K562 (cell line): Measurements from ENCODE around the gene EML2. TPM values are rescaled to one million over a fixed set of nuclear protein-coding genes. Genes with fewer than 3 reads are reported as not detected.

ENCODE experiments used
- C11orf30 ChIP-seq: fragments of 450-650 bp; IDR thresholded peaks from 2 replicates; pipeline ENCODE4 v1.6.1; 2016; ENCODE audit warnings: low read depth, mild to moderate bottlenecking
- CEBPB ChIP-seq: fragments of 450-650 bp; IDR thresholded peaks from 2 replicates; pipeline ENCODE4 v1.6.1; 2016; ENCODE audit warnings: missing genetic modification characterization, missing compliant biosample characterization
- FOXJ2 ChIP-seq: fragments of 200-800 bp; sonication (Bioruptor generic); IDR thresholded peaks from 2 replicates; pipeline ENCODE4 v1.6.1; 2016; ENCODE audit warnings: missing genetic modification characterization, missing compliant biosample characterization
- HDAC8 ChIP-seq: fragments of 450-650 bp; IDR thresholded peaks from 2 replicates; pipeline ENCODE4 v1.6.1; 2016; ENCODE audit warnings: mild to moderate bottlenecking, missing genetic modification characterization, moderate library complexity, missing compliant biosample characterization
- HMG20A ChIP-seq: fragments of 450-650 bp; formaldehyde crosslinking; conservative IDR thresholded peaks from 2 replicates; pipeline ENCODE4 v1.4.0; 2020; ENCODE audit warnings: mild to moderate bottlenecking, mixed read lengths
- IFI16 ChIP-seq: fragments of 250-450 bp; sonication (Bioruptor Pico); IDR thresholded peaks from 2 replicates; pipeline ENCODE4 v2.1.2; 2022; ENCODE audit warnings: mild to moderate bottlenecking, inconsistent platforms
- ILK ChIP-seq: fragments of 450-650 bp; IDR thresholded peaks from 2 replicates; pipeline ENCODE4 v1.6.1; 2016; ENCODE audit warnings: missing genetic modification characterization, low read depth, mild to moderate bottlenecking, missing compliant biosample characterization, moderate library complexity, borderline replicate concordance
- NR4A1 ChIP-seq, 2 experiments: fragments of 250-450 bp in 1 of 2; fragments of 450-650 bp in 1 of 2; sonication (Bioruptor Pico) in 1 of 2; IDR thresholded peaks; 2 replicates each; pipeline versions ENCODE4 v1.4.0 to v1.6.1; 2016 to 2020; ENCODE audit warnings: mild to moderate bottlenecking in 2 of 2, missing compliant biosample characterization in 1 of 2, missing genetic modification characterization in 1 of 2, moderate library complexity in 1 of 2
- PCBP1 ChIP-seq: fragments of 200-400 bp; formaldehyde crosslinking; IDR thresholded peaks from 2 replicates; pipeline ENCODE4 v1.6.1; 2018; ENCODE audit warnings: mild to moderate bottlenecking, low read depth, low read length; ENCODE audit not compliant: poor library complexity, severe bottlenecking
- PHTF2 ChIP-seq: fragments of 250-450 bp; sonication (Bioruptor Pico); IDR thresholded peaks from 2 replicates; pipeline ENCODE4 v1.5.0; 2021; ENCODE audit warnings: mild to moderate bottlenecking
- PTBP1 ChIP-seq: fragments of 200-400 bp; formaldehyde crosslinking; IDR thresholded peaks from 2 replicates; pipeline ENCODE4 v1.6.1; 2017; ENCODE audit warnings: low read depth, low read length
- RAD21 ChIP-seq, 2 experiments: fragments of 250-450 bp in 1 of 2; fragments of 450-650 bp in 1 of 2; sonication (Bioruptor Pico) in 1 of 2; formaldehyde crosslinking in 1 of 2; IDR thresholded peaks in 1 of 2; conservative IDR thresholded peaks in 1 of 2; 2 replicates each; pipeline versions ENCODE4 v1.4.0 to v1.8.0; 2020 to 2022; ENCODE audit warnings: mild to moderate bottlenecking in 2 of 2, moderate library complexity in 1 of 2
- RCOR1 ChIP-seq, 2 experiments: IDR thresholded peaks; 2 replicates each; pipeline ENCODE4 v1.6.1; 2012; ENCODE audit warnings: low read depth in 2 of 2, low read length in 2 of 2, borderline replicate concordance in 1 of 2, improper control_type of control experiment in 1 of 2
- SMAD4 ChIP-seq: fragments of 250-450 bp; sonication (Bioruptor Pico); conservative IDR thresholded peaks from 2 replicates; pipeline ENCODE4 v1.8.0; 2021; ENCODE audit warnings: inconsistent platforms, mild to moderate bottlenecking, moderate library complexity
- ZBED1 ChIP-seq: IDR thresholded peaks from 2 replicates; pipeline ENCODE4 v1.6.1; 2014
- ZNF146 ChIP-seq: IDR thresholded peaks from one replicate; pipeline ENCODE4 v1.6.1; 2018; ENCODE audit warnings: missing compliant biosample characterization; ENCODE audit not compliant: unreplicated experiment
- ZNF253 ChIP-seq: fragments of 250-450 bp; sonication (Bioruptor Pico); conservative IDR thresholded peaks from 2 replicates; pipeline ENCODE4 v1.6.1; 2021; ENCODE audit warnings: mild to moderate bottlenecking
- ZNF696 ChIP-seq: fragments of 250-450 bp; sonication (Bioruptor Pico); conservative IDR thresholded peaks from 2 replicates; pipeline ENCODE4 v1.4.0; 2020; ENCODE audit warnings: mild to moderate bottlenecking, moderate library complexity
- polyA plus RNA-seq, 8 experiments: library from polyadenylated mRNA; depleted of rRNA in 4 of 8; stranded (reverse) in 5 of 8; unstranded in 3 of 8; fragments of >200 nt; fragmentation: Nextera tagmentation in 2 of 8; fragmentation: Illumina TruSeq in 1 of 8; extraction: Ambion mirVana in 2 of 8; extraction: Trizol in 1 of 8; gene quantifications; 2 replicates each; pipeline versions ENCODE4 v1.2.1 to v1.2.3, GENCODE V29; 2011 to 2014; ENCODE audit warnings: inconsistent platforms in 1 of 8, missing spikeins in 1 of 8
- total RNA-seq, 7 experiments: library from RNA; depleted of rRNA in 6 of 7; stranded (reverse); fragments of >200 nt in 6 of 7; fragmentation: Illumina TruSeq in 2 of 7; extraction: Trizol in 2 of 7; gene quantifications; 2 replicates each; pipeline versions ENCODE4 v1.2.1 to v1.2.3, GENCODE V29; 2011 to 2021; ENCODE audit warnings: low replicate concordance in 1 of 7
- TF ChIP-seq, protein P1 (sequence below): IDR thresholded peaks from 2 replicates; pipeline ENCODE4 v1.6.1; 2014; ENCODE audit warnings: antibody characterized with exemption
- TF ChIP-seq, protein P2 (sequence below): fragments of 450-650 bp; IDR thresholded peaks from 2 replicates; pipeline ENCODE4 v1.7.0; 2016; ENCODE audit warnings: borderline replicate concordance
- TF ChIP-seq, protein P3 (sequence below): sonication (generic); formaldehyde crosslinking; IDR thresholded peaks from 2 replicates; pipeline ENCODE4 v1.8.1; 2023; ENCODE audit warnings: mild to moderate bottlenecking, missing genetic modification reagents
- TF ChIP-seq, protein P4 (sequence below): sonication (generic); formaldehyde crosslinking; IDR thresholded peaks from 2 replicates; pipeline ENCODE4 v1.8.1; 2023; ENCODE audit warnings: mild to moderate bottlenecking, missing genetic modification reagents

Gene EML2
- total and polyA plus RNA-seq, 9 of the 15 experiments (the other 6 are each of a cell fraction or from before 2014, with no cell fraction given): 2.6 to 69.6 (median 24.8) TPM

DNA sequence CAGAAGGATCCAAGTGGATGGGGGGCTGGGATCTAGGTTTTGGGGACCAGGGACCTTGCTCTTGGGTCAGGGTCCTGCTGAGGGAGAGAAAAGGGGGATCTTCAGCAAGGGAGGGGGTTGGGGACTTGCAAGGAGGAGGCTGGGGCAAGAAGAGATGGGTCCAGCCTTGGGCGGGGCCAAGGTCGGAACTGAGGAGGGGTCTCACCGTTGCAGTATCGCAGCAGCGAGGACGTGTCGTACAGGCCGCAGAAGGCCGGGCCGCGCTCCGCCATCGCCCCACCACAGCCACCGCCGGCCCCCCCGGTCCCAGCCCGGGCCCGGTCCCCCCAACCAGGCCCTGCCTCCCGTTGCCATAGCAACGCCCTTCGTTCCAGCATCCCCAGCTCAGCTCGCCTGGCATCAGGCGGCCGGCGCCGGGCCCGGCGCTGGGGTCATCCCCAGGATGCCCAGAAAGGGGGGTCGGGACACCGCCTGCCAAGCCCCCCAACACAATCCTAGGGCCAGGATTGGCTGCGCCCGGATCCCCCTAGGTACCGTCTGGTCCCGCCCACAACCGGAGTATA, 6.0 kb upstream of the EML2 start (continued):
- no peak for TF ChIP-seq CEBPB (tag)
- no peak for TF ChIP-seq SMAD4 (CRISPR knock-in tag)
- TF ChIP-seq ILK: no peak
- TF ChIP-seq, protein P1, sequence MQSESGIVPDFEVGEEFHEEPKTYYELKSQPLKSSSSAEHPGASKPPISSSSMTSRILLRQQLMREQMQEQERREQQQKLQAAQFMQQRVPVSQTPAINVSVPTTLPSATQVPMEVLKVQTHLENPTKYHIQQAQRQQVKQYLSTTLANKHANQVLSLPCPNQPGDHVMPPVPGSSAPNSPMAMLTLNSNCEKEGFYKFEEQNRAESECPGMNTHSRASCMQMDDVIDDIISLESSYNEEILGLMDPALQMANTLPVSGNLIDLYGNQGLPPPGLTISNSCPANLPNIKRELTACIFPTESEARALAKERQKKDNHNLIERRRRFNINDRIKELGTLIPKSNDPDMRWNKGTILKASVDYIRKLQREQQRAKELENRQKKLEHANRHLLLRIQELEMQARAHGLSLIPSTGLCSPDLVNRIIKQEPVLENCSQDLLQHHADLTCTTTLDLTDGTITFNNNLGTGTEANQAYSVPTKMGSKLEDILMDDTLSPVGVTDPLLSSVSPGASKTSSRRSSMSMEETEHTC: no peak
- TF ChIP-seq ZBED1: no peak
- no peak for TF ChIP-seq RAD21 (CRISPR knock-in tag; conservative IDR thresholded peaks at IDR 0.05 in 1 of 2, IDR thresholded peaks at IDR 0.05 in 1 of 2)
- TF ChIP-seq, protein P2, sequence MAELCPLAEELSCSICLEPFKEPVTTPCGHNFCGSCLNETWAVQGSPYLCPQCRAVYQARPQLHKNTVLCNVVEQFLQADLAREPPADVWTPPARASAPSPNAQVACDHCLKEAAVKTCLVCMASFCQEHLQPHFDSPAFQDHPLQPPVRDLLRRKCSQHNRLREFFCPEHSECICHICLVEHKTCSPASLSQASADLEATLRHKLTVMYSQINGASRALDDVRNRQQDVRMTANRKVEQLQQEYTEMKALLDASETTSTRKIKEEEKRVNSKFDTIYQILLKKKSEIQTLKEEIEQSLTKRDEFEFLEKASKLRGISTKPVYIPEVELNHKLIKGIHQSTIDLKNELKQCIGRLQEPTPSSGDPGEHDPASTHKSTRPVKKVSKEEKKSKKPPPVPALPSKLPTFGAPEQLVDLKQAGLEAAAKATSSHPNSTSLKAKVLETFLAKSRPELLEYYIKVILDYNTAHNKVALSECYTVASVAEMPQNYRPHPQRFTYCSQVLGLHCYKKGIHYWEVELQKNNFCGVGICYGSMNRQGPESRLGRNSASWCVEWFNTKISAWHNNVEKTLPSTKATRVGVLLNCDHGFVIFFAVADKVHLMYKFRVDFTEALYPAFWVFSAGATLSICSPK: no peak
- no peak for TF ChIP-seq PTBP1
- TF ChIP-seq, protein P3, sequence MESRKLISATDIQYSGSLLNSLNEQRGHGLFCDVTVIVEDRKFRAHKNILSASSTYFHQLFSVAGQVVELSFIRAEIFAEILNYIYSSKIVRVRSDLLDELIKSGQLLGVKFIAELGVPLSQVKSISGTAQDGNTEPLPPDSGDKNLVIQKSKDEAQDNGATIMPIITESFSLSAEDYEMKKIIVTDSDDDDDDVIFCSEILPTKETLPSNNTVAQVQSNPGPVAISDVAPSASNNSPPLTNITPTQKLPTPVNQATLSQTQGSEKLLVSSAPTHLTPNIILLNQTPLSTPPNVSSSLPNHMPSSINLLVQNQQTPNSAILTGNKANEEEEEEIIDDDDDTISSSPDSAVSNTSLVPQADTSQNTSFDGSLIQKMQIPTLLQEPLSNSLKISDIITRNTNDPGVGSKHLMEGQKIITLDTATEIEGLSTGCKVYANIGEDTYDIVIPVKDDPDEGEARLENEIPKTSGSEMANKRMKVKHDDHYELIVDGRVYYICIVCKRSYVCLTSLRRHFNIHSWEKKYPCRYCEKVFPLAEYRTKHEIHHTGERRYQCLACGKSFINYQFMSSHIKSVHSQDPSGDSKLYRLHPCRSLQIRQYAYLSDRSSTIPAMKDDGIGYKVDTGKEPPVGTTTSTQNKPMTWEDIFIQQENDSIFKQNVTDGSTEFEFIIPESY (CRISPR knock-in tag): no peak
- no peak for TF ChIP-seq NR4A1 (CRISPR knock-in tag; IDR thresholded peaks at IDR 0.05)
- no peak for TF ChIP-seq NR4A1 (tag; IDR thresholded peaks at IDR 0.05)
- no peak for TF ChIP-seq HDAC8 (tag)
- TF ChIP-seq IFI16 (CRISPR knock-in tag): no peak
- TF ChIP-seq, protein P4, sequence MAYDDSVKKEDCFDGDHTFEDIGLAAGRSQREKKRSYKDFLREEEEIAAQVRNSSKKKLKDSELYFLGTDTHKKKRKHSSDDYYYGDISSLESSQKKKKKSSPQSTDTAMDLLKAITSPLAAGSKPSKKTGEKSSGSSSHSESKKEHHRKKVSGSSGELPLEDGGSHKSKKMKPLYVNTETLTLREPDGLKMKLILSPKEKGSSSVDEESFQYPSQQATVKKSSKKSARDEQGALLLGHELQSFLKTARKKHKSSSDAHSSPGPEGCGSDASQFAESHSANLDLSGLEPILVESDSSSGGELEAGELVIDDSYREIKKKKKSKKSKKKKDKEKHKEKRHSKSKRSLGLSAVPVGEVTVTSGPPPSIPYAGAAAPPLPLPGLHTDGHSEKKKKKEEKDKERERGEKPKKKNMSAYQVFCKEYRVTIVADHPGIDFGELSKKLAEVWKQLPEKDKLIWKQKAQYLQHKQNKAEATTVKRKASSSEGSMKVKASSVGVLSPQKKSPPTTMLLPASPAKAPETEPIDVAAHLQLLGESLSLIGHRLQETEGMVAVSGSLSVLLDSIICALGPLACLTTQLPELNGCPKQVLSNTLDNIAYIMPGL (CRISPR knock-in tag): no peak
- TF ChIP-seq ZNF696: no peak
- TF ChIP-seq RCOR1 (IDR thresholded peaks at IDR 0.05; ENCODE audit: borderline replicate concordance in 1 of 2, low read depth in 2 of 2, low read length in 2 of 2): peak; percentile 67 to 78; a peak in 2 of 4 replicates
- no peak for TF ChIP-seq PHTF2 (CRISPR knock-in tag)
- no peak for TF ChIP-seq C11orf30
- peak; percentile 51 for TF ChIP-seq PCBP1
- no peak for TF ChIP-seq FOXJ2
- no peak for TF ChIP-seq HMG20A (CRISPR knock-in tag)
- TF ChIP-seq ZNF146 (CRISPR knock-in tag): no peak
- no peak for TF ChIP-seq ZNF253 (CRISPR knock-in tag)
